H1 (cell line): ENCODE measurements around the gene MTNR1B. TPM values are rescaled to one million over a fixed set of nuclear protein-coding genes. Genes with fewer than 3 reads are reported as not detected.
A peak's percentile ranks its signal among the peaks of the same experiment; 100 is the strongest.

ENCODE experiments used
- CTCF ChIA-PET: fragments of 300-600 bp; sonication (Branson Sonifier 250); formaldehyde crosslinking; loops from one replicate; lab custom pipeline; 2021; ENCODE audit not compliant: partially characterized antibody; lab: Charles Lee
- POLR2A ChIA-PET: fragments of 300-600 bp; sonication (Branson Sonifier 250); formaldehyde crosslinking; loops from one replicate; lab custom pipeline; 2021; ENCODE audit warnings: inconsistent platforms; ENCODE audit not compliant: partially characterized antibody; lab: Charles Lee
- DNase-seq, 2 experiments: peaks; one replicate each; pipeline versions ENCODE4 v3.0.0 to v3.0.0-alpha.2; 2010 to 2022; ENCODE audit warnings: low spot score in 2 of 2, low read depth in 1 of 2, mixed read lengths in 1 of 2
- FAIRE-seq: peaks from 2 replicates; lab custom pipeline; 2011; peaks lifted over from hg19 to GRCh38; lab: Jason Lieb, UNC
- H2AFZ ChIP-seq: 2 replicates; pipeline ENCODE4 v1.8.1; 2012; ENCODE audit warnings: low read length, inconsistent platforms
- H2AK5ac ChIP-seq: 2 replicates; pipeline ENCODE4 v1.6.1; 2013; ENCODE audit warnings: low read depth, low read length
- H2BK120ac ChIP-seq: replicated peaks from 2 replicates; pipeline ENCODE3; 2013; ENCODE audit warnings: low read depth, low read length, inconsistent platforms
- H2BK12ac ChIP-seq: 2 replicates; pipeline ENCODE4 v1.6.1; 2013; ENCODE audit warnings: low read depth, low read length
- H2BK15ac ChIP-seq: 2 replicates; pipeline ENCODE4 v1.6.1; 2013; ENCODE audit warnings: low read length
- H2BK20ac ChIP-seq: 2 replicates; pipeline ENCODE4 v1.6.1; 2013; ENCODE audit warnings: low read length
- H2BK5ac ChIP-seq: 2 replicates; pipeline ENCODE4 v1.6.1; 2013; ENCODE audit warnings: low read depth, low read length
- H3K14ac ChIP-seq: 2 replicates; pipeline ENCODE4 v1.6.1; 2013; ENCODE audit warnings: inconsistent platforms; ENCODE audit not compliant: insufficient read length
- H3K18ac ChIP-seq: 2 replicates; pipeline ENCODE4 v1.6.1; 2013; ENCODE audit warnings: low read length; ENCODE audit errors: extremely low read depth
- H3K23ac ChIP-seq: 2 replicates; pipeline ENCODE4 v1.6.1; 2013; ENCODE audit warnings: inconsistent platforms; ENCODE audit not compliant: insufficient read length
- H3K23me2 ChIP-seq: 2 replicates; pipeline ENCODE4 v1.6.1; 2013; ENCODE audit warnings: low read depth, low read length
- H3K27ac ChIP-seq: 2 replicates; pipeline ENCODE4 v1.6.1; 2011; ENCODE audit warnings: low read depth, low read length, inconsistent platforms
- H3K27me3 ChIP-seq, 4 experiments: replicated peaks in 1 of 4; 1 replicate in 1 of 4; 2 replicates in 3 of 4; pipeline versions ENCODE4 v1.6.1 to v1.8.1; 2011 to 2013; ENCODE audit warnings: low read length in 3 of 4, mild to moderate bottlenecking in 3 of 4, inconsistent platforms in 2 of 4, mixed read lengths in 2 of 4, moderate library complexity in 1 of 4; ENCODE audit not compliant: control insufficient read depth in 3 of 4, insufficient read depth in 3 of 4; ENCODE audit errors: extremely low read depth in 1 of 4
- H3K36me3 ChIP-seq, 4 experiments: 2 replicates each; pipeline versions ENCODE4 v1.6.1 to v1.8.1; 2011 to 2013; ENCODE audit warnings: mild to moderate bottlenecking in 4 of 4, low read length in 3 of 4, moderate library complexity in 2 of 4, control low read depth in 1 of 4, inconsistent platforms in 1 of 4; ENCODE audit not compliant: insufficient read depth in 4 of 4, control insufficient read depth in 2 of 4
- H3K4ac ChIP-seq: replicated peaks from 2 replicates; pipeline ENCODE3; 2013; ENCODE audit warnings: low read length, low read depth, mixed read lengths, inconsistent platforms; ENCODE audit not compliant: insufficient read length
- H3K4me1 ChIP-seq, 4 experiments: replicated peaks in 1 of 4; 1 replicate in 1 of 4; 2 replicates in 3 of 4; pipeline versions ENCODE4 v1.6.1 to v1.8.1; 2011 to 2013; ENCODE audit warnings: low read length in 3 of 4, inconsistent platforms in 2 of 4, mixed read lengths in 1 of 4; ENCODE audit not compliant: insufficient read depth in 4 of 4, control insufficient read depth in 3 of 4
- H3K4me2 ChIP-seq, 2 experiments: 2 replicates each; pipeline versions ENCODE4 v1.6.1 to v1.8.1; 2011 to 2013; ENCODE audit warnings: low read depth in 2 of 2, low read length in 2 of 2, control low read depth in 1 of 2, inconsistent platforms in 1 of 2, mild to moderate bottlenecking in 1 of 2; ENCODE audit not compliant: insufficient read depth in 1 of 2
- H3K4me3 ChIP-seq, 4 experiments: fragments of 200-600, 300-600 bp in 1 of 4; sonication (generic), shearing (Covaris generic), sonication (Bioruptor Twin) in 1 of 4; 2 replicates each; pipeline versions ENCODE4 v1.5.1 to v1.8.1; 2011 to 2016; ENCODE audit warnings: low read length in 4 of 4, low read depth in 3 of 4, control low read depth in 2 of 4, inconsistent platforms in 2 of 4, mild to moderate bottlenecking in 2 of 4, mixed read lengths in 1 of 4, moderate library complexity in 1 of 4; ENCODE audit not compliant: insufficient read depth in 2 of 4; ENCODE audit errors: extremely low read depth in 1 of 4
- H3K56ac ChIP-seq: replicated peaks from 2 replicates; pipeline ENCODE3; 2013; ENCODE audit warnings: low read depth, mild to moderate bottlenecking, mixed read lengths, low read length, inconsistent platforms; ENCODE audit not compliant: insufficient read length
- H3K79me1 ChIP-seq: 2 replicates; pipeline ENCODE4 v1.6.1; 2013; ENCODE audit warnings: low read depth, low read length, control low read depth
- H3K79me2 ChIP-seq, 2 experiments: 2 replicates each; pipeline versions ENCODE4 v1.6.1 to v1.8.1; 2012 to 2013; ENCODE audit warnings: low read length in 2 of 2, mild to moderate bottlenecking in 2 of 2, inconsistent platforms in 1 of 2; ENCODE audit not compliant: insufficient read depth in 2 of 2, control insufficient read depth in 1 of 2
- H3K9ac ChIP-seq, 4 experiments: replicated peaks in 1 of 4; 1 replicate in 1 of 4; 2 replicates in 3 of 4; pipeline versions ENCODE4 v1.6.1 to v1.8.1; 2011 to 2013; ENCODE audit warnings: low read depth in 3 of 4, low read length in 3 of 4, control low read depth in 2 of 4, mild to moderate bottlenecking in 2 of 4, moderate library complexity in 2 of 4, inconsistent platforms in 1 of 4; ENCODE audit errors: extremely low read depth in 1 of 4
- H3K9me3 ChIP-seq, 2 experiments: 2 replicates each; pipeline versions ENCODE4 v1.6.1 to v1.8.1; 2012 to 2013; ENCODE audit warnings: mild to moderate bottlenecking in 2 of 2, moderate library complexity in 2 of 2, control low read depth in 1 of 2, inconsistent platforms in 1 of 2, low read depth in 1 of 2, low read length in 1 of 2, mixed read lengths in 1 of 2; ENCODE audit not compliant: insufficient read depth in 2 of 2
- H4K20me1 ChIP-seq, 2 experiments: replicated peaks in 1 of 2; 2 replicates each; pipeline versions ENCODE3 to v1.8.1; 2011 to 2013; ENCODE audit warnings: inconsistent platforms in 2 of 2, low read length in 2 of 2, mild to moderate bottlenecking in 1 of 2; ENCODE audit not compliant: insufficient read depth in 2 of 2, control insufficient read depth in 1 of 2
- H4K5ac ChIP-seq: 2 replicates; pipeline ENCODE4 v1.6.1; 2013; ENCODE audit warnings: low read length, low read depth, mixed read lengths, inconsistent platforms; ENCODE audit not compliant: insufficient read length
- H4K8ac ChIP-seq: 2 replicates; pipeline ENCODE4 v1.8.0; 2013; ENCODE audit warnings: mild to moderate bottlenecking, moderate library complexity, low read length, inconsistent platforms; ENCODE audit not compliant: insufficient read depth; ENCODE audit errors: extremely low read depth
- H4K91ac ChIP-seq: replicated peaks from 2 replicates; pipeline ENCODE3; 2013; ENCODE audit warnings: low read length, mixed read lengths, inconsistent platforms; ENCODE audit not compliant: insufficient read length
- CTCF ChIP-seq, 3 experiments: IDR thresholded peaks; 1 replicate in 2 of 3; 2 replicates in 1 of 3; pipeline versions ENCODE4 v1.5.1 to v1.6.1; 2011; ENCODE audit warnings: low read length in 3 of 3, mild to moderate bottlenecking in 3 of 3, inconsistent platforms in 2 of 3, low read depth in 1 of 3, moderate library complexity in 1 of 3; ENCODE audit not compliant: insufficient read depth in 1 of 3; ENCODE audit errors: control extremely low read depth in 1 of 3
- RAD21 ChIP-seq, 2 experiments: IDR thresholded peaks in 1 of 2; conservative IDR thresholded peaks in 1 of 2; 2 replicates each; pipeline ENCODE4 v1.6.1; 2011; ENCODE audit warnings: low read depth in 2 of 2, low read length in 2 of 2, improper control_type of control experiment in 1 of 2, inconsistent platforms in 1 of 2, mild to moderate bottlenecking in 1 of 2, moderate library complexity in 1 of 2
- SRF ChIP-seq: IDR thresholded peaks from 2 replicates; pipeline ENCODE4 v1.6.1; 2011; ENCODE audit warnings: mild to moderate bottlenecking, low read depth, low read length, moderate library complexity
- WGBS, 2 experiments: shearing (Covaris generic) in 1 of 2; methylation state at CpG; one replicate each; pipeline versions ENCODE4 v1.1.6 to v1.1.7; 2013 to 2015; ENCODE audit warnings: low lambda C conversion rate in 2 of 2, mixed read lengths in 2 of 2, inconsistent platforms in 1 of 2, low coverage in 1 of 2, missing lambda C conversion rate in 1 of 2; ENCODE audit not compliant: insufficient replicate concordance in 2 of 2, insufficient coverage in 1 of 2, insufficient read length in 1 of 2; ENCODE audit errors: extremely low coverage in 1 of 2, missing lambda C conversion rate in 1 of 2; 5-methylcytosine and 5-hydroxymethylcytosine counted together
- polyA plus RNA-seq, 7 experiments: library from polyadenylated mRNA; depleted of rRNA in 3 of 7; stranded (reverse) in 5 of 7; unstranded in 2 of 7; fragments of >200 nt in 5 of 7; fragments of 200-250 nt in 2 of 7; gene quantifications; 1 replicate in 5 of 7; 2 replicates in 1 of 7; 4 replicates in 1 of 7; pipeline versions ENCODE4 v1.2.1 to v1.2.3, GENCODE V29; 2011 to 2013; ENCODE audit warnings: missing spikeins in 2 of 7, mixed read lengths in 2 of 7
- total RNA-seq: library from RNA; stranded (reverse); fragmentation: NEBNext Ultra II Directional; extraction: Animal tissue kit (Norgen Biotek cat#: 25700); gene quantifications from 2 replicates; pipeline ENCODE4 v1.2.1, GENCODE V29; 2021

MTNR1B gene
- total and polyA plus RNA-seq, 2 of the 8 experiments (the other 6 are each of a cell fraction or from before 2014, with no cell fraction given) = 0.08 TPM; not detected in 1

- Histone ChIP-seq H2AFZ (no peak overlapping the region), H4K20me1 (no peaks in the 10 kb centered on the region), H3K14ac (no peak overlapping the region), H3K27me3 (no peaks in the 10 kb centered on the region), H3K9me3 (peaks cover 4 to 12% of the 10 kb centered on the region in 2 experiments; a peak in 2 of 4 replicates), H3K27ac (no peak overlapping the region), H3K56ac (no peak overlapping the region), H3K4me3 (no peak overlapping the region), H2BK12ac (no peak overlapping the region), H3K23ac (no peak overlapping the region), H3K4me2 (no peak overlapping the region), H2BK20ac (no peak overlapping the region), H3K18ac (no peak overlapping the region), H2AK5ac (no peak overlapping the region), H3K9ac (no peak overlapping the region), H3K23me2 (no peaks in the 10 kb centered on the region), H4K8ac (no peak overlapping the region), H3K4me1 (no peaks in the 10 kb centered on the region), H4K5ac (no peak overlapping the region), H3K79me2 (no peaks in the 10 kb centered on the region), H2BK120ac (no peak overlapping the region), H4K91ac (no peak overlapping the region), H3K79me1 (no peaks in the 10 kb centered on the region), H3K4ac (no peak overlapping the region), H2BK15ac (no peak overlapping the region), H3K36me3 (no peaks in the 10 kb centered on the region), H2BK5ac (no peak overlapping the region)
- ChIA-PET POLR2A (interaction anchor here (0.8 to 2.0 kb wide), 2 partner anchors 60 to 99 kb away, joined by 3 to 5 read pairs; no protein-coding TSS in a partner anchor), CTCF (interaction anchor here (1.2 to 2.5 kb wide), 7 partner anchors 10 to 111 kb away, joined by 3 to 8 read pairs (median 5); no protein-coding TSS in a partner anchor)
- FAIRE-seq (no peak), DNase-seq (no peak)
- TF ChIP-seq SRF (no peak), CTCF (IDR thresholded peaks at IDR 0.05; ENCODE audit: control extremely low read depth in 1 of 3, insufficient read depth in 1 of 3, low read depth in 1 of 3, low read length in 3 of 3) (peak in 2 of 3 experiments; percentile 7 to 42; a peak in 2 of 4 replicates), RAD21 (IDR thresholded peaks at IDR 0.05 in 1 of 2, conservative IDR thresholded peaks at IDR 0.05 in 1 of 2; ENCODE audit: low read depth in 2 of 2, low read length in 2 of 2) (peak; percentile 52 to 60; a peak in 3 of 4 replicates)
- 89% methylated on average over 9 of the region's 9 CpGs; no CpG with 5 or more reads in 1 of the 2 experiments for WGBS, 2 experiments
Measured at GRCh38 chr11:93017821-93018690, 48.6 kb downstream of the MTNR1B start.
